ENCODE measurements around the gene FBXO31. TPM values are rescaled to one million over a fixed set of nuclear protein-coding genes. Genes with fewer than 3 reads are reported as not detected.

The FBXO31 gene
- total RNA-seq, 1 experiment from 2014 or later, result 18.8 TPM

DNA sequence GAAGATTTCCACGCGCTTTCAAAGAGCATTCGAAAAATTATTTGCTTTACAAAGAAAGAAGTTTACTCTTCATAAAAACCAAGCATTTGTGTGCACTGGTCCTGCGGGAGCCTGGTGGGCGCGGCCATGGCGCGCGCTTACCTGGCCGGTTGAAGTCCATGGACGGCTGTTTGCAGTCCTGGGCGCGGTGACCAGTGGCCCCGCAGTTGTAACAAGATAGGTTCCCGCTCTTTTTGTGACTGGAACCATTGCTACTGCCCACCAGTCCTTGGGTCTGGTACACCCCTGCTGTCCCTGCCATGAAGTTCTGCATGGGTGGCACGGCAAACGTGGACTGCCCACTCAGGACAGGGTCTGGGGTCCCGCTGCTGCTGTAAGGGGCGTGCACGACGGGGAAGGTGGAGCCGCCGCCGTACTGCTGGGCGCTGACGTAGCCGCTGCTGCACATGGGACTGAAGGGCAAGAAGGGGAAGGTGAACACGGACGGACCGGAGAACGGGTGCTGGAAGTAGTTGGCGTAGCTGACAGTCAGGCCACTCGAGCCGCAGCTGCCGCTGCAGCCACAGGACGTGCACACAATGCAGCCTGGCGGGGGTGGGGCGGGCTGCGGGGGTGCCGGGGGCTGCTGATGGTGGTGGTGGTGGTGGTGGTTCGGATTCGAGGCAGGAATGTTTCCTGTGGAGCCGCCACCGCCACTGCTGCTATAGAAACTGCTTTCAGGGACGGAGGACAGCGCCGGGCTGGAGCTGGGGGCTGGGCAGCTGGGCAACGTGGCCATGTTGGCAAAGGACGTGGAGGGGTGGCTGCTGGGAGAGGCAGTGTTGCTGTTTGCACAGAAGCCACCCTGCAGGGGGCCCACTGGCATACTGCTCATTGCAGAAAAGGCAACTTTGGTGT is 28.0 kb upstream of the FBXO31 start:
- H3K79me2 ChIP-seq (ENCODE audit: low read depth), result no peaks in the 10 kb centered on the region
- no peaks in the 10 kb centered on the region for H3K27me3 ChIP-seq (ENCODE audit: insufficient read depth, low read depth)
- BruUV-seq (replicated peaks), result no TSS peak
- intact Hi-C loops (cut with micrococcal nuclease; ENCODE audit: unreplicated experiment), result no loop called here
- no peaks in the 10 kb centered on the region for H3K9me3 ChIP-seq (ENCODE audit: insufficient read depth, low read depth)
- no peak overlapping the region for H3K27ac ChIP-seq
- ChIA-PET CTCF (no interaction called here), POLR2A (ENCODE audit: unreplicated experiment) (no interaction called here)
- H3K4me2 ChIP-seq, result no peak overlapping the region
- H3K4me1 ChIP-seq (replicated peaks; ENCODE audit: insufficient read depth), result no peaks in the 10 kb centered on the region
- no peaks in the 10 kb centered on the region for H3K9me2 ChIP-seq (ENCODE audit: insufficient read depth)
- no peak overlapping the region for H3K4me3 ChIP-seq
- no peak for DNase-seq
- TF ChIP-seq EZH2 (IDR thresholded peaks at IDR 0.05; ENCODE audit: low read depth), result no peak
- H4K20me1 ChIP-seq (ENCODE audit: insufficient read depth), result no peaks in the 10 kb centered on the region; the same call in none of the 2 replicates
- H3F3A ChIP-seq (ENCODE audit: insufficient read depth, low read depth), result peaks cover 14% of the 10 kb centered on the region; the same call in 1 of the 2 replicates
- H3K36me3 ChIP-seq (ENCODE audit: low read depth), result no peaks in the 10 kb centered on the region
- no peak overlapping the region for H2AFZ ChIP-seq

GRCh38 chr16:87410968-87411367 is 27.4 kb upstream of the FBXO31 start:
- intact Hi-C loops (cut with micrococcal nuclease; ENCODE audit: unreplicated experiment), result no loop called here
- CTCF ChIA-PET, result no interaction called here

GRCh38 chr16:87410530-87410929 is 27.0 kb upstream of the FBXO31 start:
- Histone ChIP-seq H4K20me1 (ENCODE audit: insufficient read depth) (no peaks in the 10 kb centered on the region; the same call in none of the 2 replicates), H3K79me2 (ENCODE audit: low read depth) (no peaks in the 10 kb centered on the region), H3K36me3 (ENCODE audit: low read depth) (no peaks in the 10 kb centered on the region), H3K27me3 (ENCODE audit: insufficient read depth, low read depth) (no peaks in the 10 kb centered on the region), H3K4me3 (no peak overlapping the region), H3K9me3 (ENCODE audit: insufficient read depth, low read depth) (no peaks in the 10 kb centered on the region), H3K4me2 (no peak overlapping the region), H3K4me1 (replicated peaks; ENCODE audit: insufficient read depth) (no peaks in the 10 kb centered on the region), H2AFZ (no peak overlapping the region), H3K9me2 (ENCODE audit: insufficient read depth) (no peaks in the 10 kb centered on the region), H3K27ac (no peak overlapping the region), H3F3A (ENCODE audit: insufficient read depth, low read depth) (peaks cover 14% of the 10 kb centered on the region; the same call in 1 of the 2 replicates)
- ChIA-PET CTCF (no interaction called here), POLR2A (ENCODE audit: unreplicated experiment) (no interaction called here)
- BruUV-seq (replicated peaks), result no TSS peak
- intact Hi-C loops (cut with micrococcal nuclease; ENCODE audit: unreplicated experiment), result no loop called here
- TF ChIP-seq EZH2 (IDR thresholded peaks at IDR 0.05; ENCODE audit: low read depth) (no peak), CTCF (conservative IDR thresholded peaks at IDR 0.05) (no peak)
- no peak for DNase-seq

More at GRCh38 chr16:87410968-87411367, 27.4 kb upstream of the FBXO31 start:
- Histone ChIP-seq H3K79me2 (ENCODE audit: low read depth) (no peaks in the 10 kb centered on the region), H3K4me1 (replicated peaks; ENCODE audit: insufficient read depth) (no peaks in the 10 kb centered on the region), H3K9me3 (ENCODE audit: insufficient read depth, low read depth) (no peaks in the 10 kb centered on the region), H3K27ac (no peak overlapping the region), H3K27me3 (ENCODE audit: insufficient read depth, low read depth) (no peaks in the 10 kb centered on the region), H3K36me3 (ENCODE audit: low read depth) (no peaks in the 10 kb centered on the region), H3K4me2 (no peak overlapping the region), H3K4me3 (no peak overlapping the region), H4K20me1 (ENCODE audit: insufficient read depth) (no peaks in the 10 kb centered on the region; the same call in none of the 2 replicates), H2AFZ (no peak overlapping the region), H3F3A (ENCODE audit: insufficient read depth, low read depth) (peaks cover 14% of the 10 kb centered on the region; the same call in 1 of the 2 replicates), H3K9me2 (ENCODE audit: insufficient read depth) (no peaks in the 10 kb centered on the region)
- POLR2A ChIA-PET (ENCODE audit: unreplicated experiment), result no interaction called here
- BruUV-seq (replicated peaks), result no TSS peak
- DNase-seq, result no peak
- no peak for TF ChIP-seq CTCF (conservative IDR thresholded peaks at IDR 0.05)
- TF ChIP-seq EZH2 (IDR thresholded peaks at IDR 0.05; ENCODE audit: low read depth), result no peak

Measured in PC-9 (cell line).